ENCODE measurements around the gene IGSF9B.

- no peak for TF ChIP-seq NR2F2 (IDR thresholded peaks at IDR 0.05)
- TF ChIP-seq SP1 (IDR thresholded peaks at IDR 0.05): no peak
- TF ChIP-seq CTCF (IDR thresholded peaks at IDR 0.05; ENCODE audit: low read depth, low read length, missing input control): no peak
- no peak for TF ChIP-seq EGR1 (IDR thresholded peaks at IDR 0.05; ENCODE audit: low read depth in 2 of 2)
- no peak for TF ChIP-seq REST (IDR thresholded peaks at IDR 0.05)
- no peak for TF ChIP-seq TAF1 (conservative IDR thresholded peaks at IDR 0.05)
Measured at GRCh38 chr11:133898770-133899115, 58.0 kb downstream of the IGSF9B start.

All from liver (tissue), 3 donors.